Erythroblast (primary cell): ENCODE data around the gene TMEM191B.
"Not testable (repeated sequence)": the region's sequence is repeated elsewhere in the genome, so short reads cannot be mapped to it uniquely, and the experiment has no call there.

Experiments
- GATA1 ChIP-seq: IDR thresholded peaks from 2 replicates; pipeline ENCODE4 v1.6.1; 2011; ENCODE audit warnings: low read depth, mild to moderate bottlenecking, control low read depth, low read length, moderate library complexity
- POLR2A ChIP-seq: IDR thresholded peaks from 2 replicates; pipeline ENCODE4 v1.6.1; 2011; ENCODE audit warnings: mild to moderate bottlenecking, low read length

GRCh38 chr22:18523328-18523727 is 4.3 kb upstream of the TMEM191B start:
- not testable (repeated sequence) for TF ChIP-seq POLR2A, GATA1
